Sigmoid colon (tissue), 7 donors: Measurements from ENCODE around the gene CCDC158. TPM values are rescaled to one million over a fixed set of nuclear protein-coding genes. Genes with fewer than 3 reads are reported as not detected.
"Not testable (repeated sequence)": the region's sequence is repeated elsewhere in the genome, so short reads cannot be mapped to it uniquely, and the experiment has no call there.

Experiments used
- DNase-seq: peaks from one replicate; pipeline ENCODE4 v3.0.0-alpha.2; 2019
- H3K27ac ChIP-seq, 4 donors: fragments of 200-600 bp; sonication (generic); one replicate each; pipeline ENCODE4 v1.5.1; 2016 to 2019; ENCODE audit warnings: mild to moderate bottlenecking in 1 of 4
- H3K27me3 ChIP-seq, 3 donors: fragments of 200-600 bp; sonication (generic); one replicate each; pipeline ENCODE4 v1.5.1; 2019; ENCODE audit warnings: mild to moderate bottlenecking in 1 of 3
- H3K36me3 ChIP-seq, 4 donors: fragments of 200-600 bp; sonication (generic); one replicate each; pipeline ENCODE4 v1.5.1; 2016 to 2019
- H3K4me1 ChIP-seq, 4 donors: fragments of 200-600 bp; sonication (generic); one replicate each; pipeline ENCODE4 v1.5.1; 2017 to 2019
- H3K4me3 ChIP-seq, 4 donors: fragments of 200-600 bp; sonication (generic); one replicate each; pipeline ENCODE4 v1.5.1; 2017 to 2019; ENCODE audit warnings: mild to moderate bottlenecking in 2 of 4, moderate library complexity in 1 of 4
- H3K9me3 ChIP-seq, 4 donors: fragments of 200-600 bp in 3 of 4; sonication (generic) in 3 of 4; one replicate each; pipeline versions ENCODE4 v1.5.1 to v1.6.1; 2013 to 2019
- CTCF ChIP-seq, 4 experiments: fragments of 450-650 bp in 3 of 4; fragments of 200-600 bp in 1 of 4; IDR thresholded peaks; one replicate each; pipeline ENCODE4 v1.5.1; 2016 to 2019; ENCODE audit warnings: antibody characterized with exemption in 4 of 4, mild to moderate bottlenecking in 3 of 4, moderate library complexity in 2 of 4
- EP300 ChIP-seq, 4 donors: sonication (generic); formaldehyde crosslinking; IDR thresholded peaks; one replicate each; pipeline ENCODE4 v1.6.1; 2017; ENCODE audit warnings: antibody characterized with exemption in 4 of 4
- POLR2A ChIP-seq, 2 donors: fragments of 450-650 bp; IDR thresholded peaks; one replicate each; pipeline ENCODE4 v1.6.1; 2016; ENCODE audit warnings: antibody characterized with exemption in 2 of 2, mild to moderate bottlenecking in 2 of 2, moderate library complexity in 2 of 2
- POLR2AphosphoS5 ChIP-seq, 4 donors: sonication (generic); formaldehyde crosslinking; IDR thresholded peaks; one replicate each; pipeline ENCODE4 v1.6.1; 2017; ENCODE audit warnings: antibody characterized with exemption in 4 of 4
- WGBS, 2 donors: extraction: QIAGEN DNeasy Blood & Tissue Kit; methylation state at CpG; one replicate each; pipeline ENCODE4 v1.1.7; 2013; 5-methylcytosine and 5-hydroxymethylcytosine counted together
- intact Hi-C: fragments of 100-400 bp; cut with DNase I; formaldehyde crosslinking; loops from one replicate; pipeline ENCODE4 v1.15.1; 2023
- polyA plus RNA-seq, 3 donors: library from polyadenylated mRNA; stranded (reverse); fragments of 200-250 nt; gene quantifications; one replicate each; pipeline ENCODE4 v1.2.3, GENCODE V29; 2013
- total RNA-seq, 4 donors: library from RNA; depleted of rRNA; stranded (reverse); fragments of >200 nt; gene quantifications; one replicate each; pipeline ENCODE4 v1.1.0, GENCODE V29; 2016
- donor health status: healthy with polysubstance abuse.
- donor health status: Bipolar disorder and iron deficiency.
- donor health status: healthy.

CCDC158 gene
- total and polyA plus RNA-seq, 7 donors, result 0.12 to 1.7 (median 0.62) TPM; not detected in 3

DNA sequence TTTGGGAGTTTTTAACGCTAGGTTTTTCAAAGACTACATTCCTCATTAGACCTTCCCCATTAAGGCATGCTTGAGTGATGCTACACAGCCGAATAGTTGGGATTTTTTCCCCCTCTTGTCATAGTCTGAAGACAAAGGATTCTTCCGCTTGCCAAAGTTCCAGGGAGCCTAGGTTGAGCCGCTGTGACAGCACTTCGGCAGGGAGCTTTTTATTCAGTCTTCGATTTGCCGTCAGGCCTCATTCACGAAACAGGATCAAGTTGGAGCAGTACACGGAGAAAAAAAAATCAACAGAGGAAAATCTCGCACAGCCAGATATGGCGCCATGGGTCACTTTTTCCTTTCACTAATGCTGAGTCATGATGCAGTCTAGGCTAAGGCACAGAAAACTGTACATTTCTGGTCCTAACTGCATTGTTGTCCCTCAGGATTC is 38.4 kb upstream of the CCDC158 start:
- 84 to 93% methylated on average over 11 of the region's 11 CpGs for WGBS, 2 donors
- H3K36me3 ChIP-seq, result no peaks in the 10 kb centered on the region
- H3K9me3 ChIP-seq, result peaks cover 0 to 5% (median 0%) of the 10 kb centered on the region in 4 donors
- no peak for TF ChIP-seq POLR2A (IDR thresholded peaks at IDR 0.05)
- peak in 1 of 4 donors; percentile 11 for TF ChIP-seq POLR2AphosphoS5 (IDR thresholded peaks at IDR 0.05)
- intact Hi-C loops, result no loop called here
- no peak for DNase-seq
- H3K4me3 ChIP-seq, result peak overlapping the region in 2 of 4 donors; percentile 17 to 22
- H3K27ac ChIP-seq, result peak overlapping the region; percentile 27 to 79 (median 72)
- H3K4me1 ChIP-seq, result peaks cover 0 to 17% (median 6%) of the 10 kb centered on the region in 4 donors
- no peaks in the 10 kb centered on the region for H3K27me3 ChIP-seq

- intact Hi-C loops, result no loop called here
- no peak for TF ChIP-seq POLR2AphosphoS5 (IDR thresholded peaks at IDR 0.05)
- TF ChIP-seq EP300 (IDR thresholded peaks at IDR 0.05), result no peak
- TF ChIP-seq POLR2A (IDR thresholded peaks at IDR 0.05), result no peak
- TF ChIP-seq CTCF (IDR thresholded peaks at IDR 0.05), result no peak
These were observed 37.9 kb upstream of the CCDC158 start for GRCh38 chr4:76458825-76459224.

DNA sequence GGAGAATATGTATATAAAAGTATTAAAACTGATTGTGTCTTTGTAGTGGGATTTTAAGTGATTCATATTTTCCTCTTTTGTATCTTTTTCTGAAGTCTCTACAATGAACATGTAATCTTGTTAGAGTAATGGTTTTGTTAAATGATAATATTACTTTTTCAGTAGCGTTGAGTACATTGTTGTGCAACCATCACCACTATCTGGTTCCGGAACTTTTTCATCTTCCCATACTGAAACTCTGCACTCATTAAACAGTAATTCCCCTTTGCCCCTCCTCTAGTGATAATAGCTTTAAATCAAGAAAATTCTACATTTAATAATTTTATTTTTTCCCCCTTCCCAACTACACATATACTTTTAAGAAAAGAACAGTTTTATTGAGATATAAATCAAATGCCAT is 37.4 kb upstream of the CCDC158 start:
- H3K36me3 ChIP-seq, result no peaks in the 10 kb centered on the region
- intact Hi-C loops, result no loop called here
- H3K27me3 ChIP-seq, result no peaks in the 10 kb centered on the region
- no peak overlapping the region for H3K4me3 ChIP-seq
- peak overlapping the region in 2 of 4 donors; percentile 77 to 79 for H3K27ac ChIP-seq
- TF ChIP-seq POLR2AphosphoS5 (IDR thresholded peaks at IDR 0.05) (no peak), EP300 (IDR thresholded peaks at IDR 0.05) (no peak), POLR2A (IDR thresholded peaks at IDR 0.05) (no peak), CTCF (IDR thresholded peaks at IDR 0.05) (no peak)
- 93 to 99% methylated on average over 2 of the region's 2 CpGs for WGBS, 2 donors
- peaks cover 0 to 17% (median 6%) of the 10 kb centered on the region in 4 donors for H3K4me1 ChIP-seq
- H3K9me3 ChIP-seq, result no peaks in the 10 kb centered on the region
- no peak for DNase-seq

More at GRCh38 chr4:76458825-76459224, 37.9 kb upstream of the CCDC158 start:
- H3K4me3 ChIP-seq, result peak overlapping the region in 1 of 4 donors; percentile 17
- no peaks in the 10 kb centered on the region for H3K36me3 ChIP-seq
- WGBS, 2 donors, result 80 to 85% methylated on average over 3 of the region's 3 CpGs
- H3K27me3 ChIP-seq, result no peaks in the 10 kb centered on the region
- H3K27ac ChIP-seq, result peak overlapping the region in 3 of 4 donors; percentile 67 to 79 (median 77)
- DNase-seq, result no peak
- H3K4me1 ChIP-seq, result peaks cover 0 to 17% (median 6%) of the 10 kb centered on the region in 4 donors
- H3K9me3 ChIP-seq, result peaks cover 0 to 4% (median 0%) of the 10 kb centered on the region in 4 donors

DNA sequence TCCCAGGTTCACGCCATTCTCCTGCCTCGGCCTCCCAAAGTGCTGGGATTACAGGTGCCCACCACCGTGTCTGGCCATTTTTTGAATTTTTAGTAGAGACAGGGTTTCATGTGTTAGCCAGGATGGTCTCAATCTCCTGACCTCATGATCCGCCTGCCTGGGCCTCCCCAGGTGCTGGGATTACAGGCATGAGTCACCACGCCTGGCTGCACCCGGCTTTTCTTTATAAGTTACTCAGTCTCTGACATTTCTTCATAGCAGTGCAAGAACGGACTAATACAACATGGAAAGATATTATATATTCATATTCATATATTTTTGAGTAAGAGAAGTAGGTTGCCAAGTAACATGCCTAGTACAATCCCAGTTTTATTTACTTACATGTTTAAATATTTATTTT is 36.9 kb upstream of the CCDC158 start:
- no peaks in the 10 kb centered on the region for H3K36me3 ChIP-seq
- H3K9me3 ChIP-seq, result no peaks in the 10 kb centered on the region
- H3K27me3 ChIP-seq, result no peaks in the 10 kb centered on the region
- TF ChIP-seq CTCF (IDR thresholded peaks at IDR 0.05), result no peak
- TF ChIP-seq EP300 (IDR thresholded peaks at IDR 0.05), result no peak
- no peak for TF ChIP-seq POLR2AphosphoS5 (IDR thresholded peaks at IDR 0.05)
- TF ChIP-seq POLR2A (IDR thresholded peaks at IDR 0.05), result no peak
- H3K4me1 ChIP-seq, result peaks cover 0 to 17% (median 6%) of the 10 kb centered on the region in 4 donors
- peak overlapping the region in 1 of 4 donors; percentile 77 for H3K27ac ChIP-seq
- intact Hi-C loops, result no loop called here
- H3K4me3 ChIP-seq, result no peak overlapping the region
- 74 to 94% methylated on average over 7 of the region's 7 CpGs for WGBS, 2 donors
- no peak for DNase-seq

DNA sequence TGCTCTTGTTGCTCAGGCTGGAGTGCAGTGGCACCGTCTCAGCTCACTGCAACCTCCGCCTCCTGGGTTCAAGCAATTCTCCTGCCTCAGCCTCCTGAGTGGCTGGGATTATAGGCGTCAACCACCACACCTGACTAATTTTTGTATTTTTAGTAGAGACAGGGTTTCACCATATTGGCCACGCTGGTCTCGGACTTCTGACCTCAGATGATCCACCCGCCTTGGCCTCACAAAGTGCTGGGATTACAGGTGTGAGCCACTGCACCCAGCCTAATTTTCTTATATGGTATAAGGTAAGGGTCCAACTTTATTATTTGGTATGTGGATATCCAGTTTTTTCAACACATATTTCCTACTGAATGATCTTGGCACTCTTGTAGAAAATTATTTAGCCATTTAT is 33.1 kb upstream of the CCDC158 start:
- intact Hi-C loops, H3K27ac ChIP-seq, H3K4me3 ChIP-seq, DNase-seq, H3K27me3 ChIP-seq, H3K36me3 ChIP-seq, H3K9me3 ChIP-seq: not testable (repeated sequence)
- H3K4me1 ChIP-seq, result peaks cover 0 to 17% (median 7%) of the 10 kb centered on the region in 4 donors
- 85 to 87% methylated on average over 6 of the region's 6 CpGs for WGBS, 2 donors

DNA sequence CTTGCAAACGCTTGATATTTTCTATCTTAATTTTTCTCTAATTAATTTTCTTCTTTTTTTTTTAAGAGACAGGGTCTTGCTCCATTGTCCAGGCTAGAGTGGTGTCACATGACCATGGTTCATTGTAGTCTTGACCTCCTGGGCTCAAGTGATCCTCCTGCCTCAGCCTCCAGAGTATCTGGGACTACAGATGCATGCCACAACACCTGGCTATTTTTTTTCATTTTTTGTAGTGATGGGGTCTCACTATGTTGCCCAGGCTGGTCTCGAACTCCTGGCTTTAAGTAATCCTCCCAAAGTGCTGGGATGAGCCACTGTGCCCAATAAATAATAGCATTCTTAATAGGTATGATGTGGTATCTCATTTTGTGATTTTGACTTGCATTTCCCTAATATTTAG is 32.3 kb upstream of the CCDC158 start:
- no peak for TF ChIP-seq EP300 (IDR thresholded peaks at IDR 0.05)
- TF ChIP-seq CTCF (IDR thresholded peaks at IDR 0.05), result no peak
- no peak for TF ChIP-seq POLR2A (IDR thresholded peaks at IDR 0.05)
- no peak for TF ChIP-seq POLR2AphosphoS5 (IDR thresholded peaks at IDR 0.05)
- H3K4me3 ChIP-seq, result no peak overlapping the region
- no peak overlapping the region for H3K27ac ChIP-seq
- 87 to 88% methylated on average over 2 of the region's 2 CpGs for WGBS, 2 donors
- peaks cover 0 to 16% (median 4%) of the 10 kb centered on the region in 4 donors for H3K4me1 ChIP-seq
- H3K36me3 ChIP-seq, result no peaks in the 10 kb centered on the region
- H3K27me3 ChIP-seq, result no peaks in the 10 kb centered on the region
- intact Hi-C loops, result no loop called here
- H3K9me3 ChIP-seq, result no peaks in the 10 kb centered on the region
- no peak for DNase-seq
